ENCODE measurements around the gene MROH2A.

GRCh38 chr2:233837694-233838229 is 59.6 kb downstream of the MROH2A start:
- TF ChIP-seq CTCF (IDR thresholded peaks at IDR 0.05; ENCODE audit: low read depth, low read length) (no peak), EZH2phosphoT487 (IDR thresholded peaks at IDR 0.05; ENCODE audit: low read depth) (no peak)
